ENCODE data around the gene B3GAT3. TPM values are rescaled to one million over a fixed set of nuclear protein-coding genes. Genes with fewer than 3 reads are reported as not detected.

B3GAT3 gene
- total RNA-seq, 4 donors from 2014 or later = 11.4 to 25.8 (median 22.4) TPM

GRCh38 chr11:62645946-62646824 lies 24.4 kb upstream of the B3GAT3 start, which contains the start of gene GANAB:
TSS of gene GANAB (minus strand) at chr11:62646613. CDS start at chr11:62646599, 14 bp downstream.
- TF ChIP-seq CTCF (IDR thresholded peaks at IDR 0.05) = peak in 2 of 4 experiments; percentile 11 to 12
- TF ChIP-seq POLR2AphosphoS5 (IDR thresholded peaks at IDR 0.05) = peak; percentile 89
- peak; percentile 86 to 87 for TF ChIP-seq POLR2A (IDR thresholded peaks at IDR 0.05)
- TF ChIP-seq EP300 (IDR thresholded peaks at IDR 0.05) = no peak
- ATAC-seq = peak; percentile 100
- 0% methylated on average over 1 to 5 of the region's 73 CpGs for WGBS, 2 donors (ENCODE audit: low coverage in 1 of 2)
- H3K9me3 ChIP-seq = no peaks in the 10 kb centered on the region
- peaks cover 0 to 55% of the 10 kb centered on the region in 2 donors for H3K36me3 ChIP-seq
- H3K4me3 ChIP-seq = peak within 1 kb of the TSS; percentile 76 to 96
- H3K27ac ChIP-seq = peak within 1 kb of the TSS; percentile 81 to 97 (median 94)
- H3K4me1 ChIP-seq = peaks cover 2 to 44% (median 14%) of the 10 kb centered on the region in 3 donors
- H3K27me3 ChIP-seq = no peaks in the 10 kb centered on the region

GRCh38 chr11:62645671-62645945 lies 23.8 kb upstream of the B3GAT3 start:
- H3K27ac ChIP-seq = peak overlapping the region in 3 of 4 donors; percentile 94 to 97 (median 94)
- peaks cover 0 to 55% of the 10 kb centered on the region in 2 donors for H3K36me3 ChIP-seq
- H3K27me3 ChIP-seq = no peaks in the 10 kb centered on the region
- no peak for ATAC-seq
- H3K4me3 ChIP-seq = peak overlapping the region; percentile 76 to 96
- TF ChIP-seq CTCF (IDR thresholded peaks at IDR 0.05) = no peak
- TF ChIP-seq POLR2AphosphoS5 (IDR thresholded peaks at IDR 0.05) = no peak
- TF ChIP-seq EP300 (IDR thresholded peaks at IDR 0.05) = no peak
- no peak for TF ChIP-seq POLR2A (IDR thresholded peaks at IDR 0.05)
- no peaks in the 10 kb centered on the region for H3K9me3 ChIP-seq
- 14 to 26% methylated on average over 6 to 11 of the region's 11 CpGs for WGBS, 2 donors (ENCODE audit: low coverage in 1 of 2)
- peaks cover 2 to 38% (median 14%) of the 10 kb centered on the region in 3 donors for H3K4me1 ChIP-seq

- peak overlapping the region in 1 of 4 donors; percentile 35 for H3K27ac ChIP-seq
- H3K9me3 ChIP-seq = no peaks in the 10 kb centered on the region
- peaks cover 2 to 38% (median 14%) of the 10 kb centered on the region in 3 donors for H3K4me1 ChIP-seq
- no peaks in the 10 kb centered on the region for H3K27me3 ChIP-seq
- peaks cover 0 to 54% of the 10 kb centered on the region in 2 donors for H3K36me3 ChIP-seq
- WGBS, 2 donors (ENCODE audit: low coverage in 1 of 2) = 61 to 85% methylated on average over 5 to 8 of the region's 8 CpGs
- H3K4me3 ChIP-seq = no peak overlapping the region
- TF ChIP-seq POLR2AphosphoS5 (IDR thresholded peaks at IDR 0.05) (no peak), EP300 (IDR thresholded peaks at IDR 0.05) (no peak), POLR2A (IDR thresholded peaks at IDR 0.05) (no peak), CTCF (IDR thresholded peaks at IDR 0.05) (no peak)
- no peak for ATAC-seq
Measured at GRCh38 chr11:62644220-62644619, 22.4 kb upstream of the B3GAT3 start.

GRCh38 chr11:62632492-62632891 lies 10.7 kb upstream of the B3GAT3 start:
- no peak overlapping the region for H3K4me3 ChIP-seq
- no peak overlapping the region for H3K27ac ChIP-seq
- no peak for ATAC-seq
- no peaks in the 10 kb centered on the region for H3K27me3 ChIP-seq
- TF ChIP-seq POLR2AphosphoS5 (IDR thresholded peaks at IDR 0.05) = no peak
- TF ChIP-seq CTCF (IDR thresholded peaks at IDR 0.05) = no peak
- TF ChIP-seq POLR2A (IDR thresholded peaks at IDR 0.05) = no peak
- no peak for TF ChIP-seq EP300 (IDR thresholded peaks at IDR 0.05)
- peaks cover 3 to 98% of the 10 kb centered on the region in 2 donors for H3K36me3 ChIP-seq
- 35 to 86% methylated on average over 1 to 4 of the region's 6 CpGs for WGBS, 2 donors (ENCODE audit: low coverage in 1 of 2)
- no peaks in the 10 kb centered on the region for H3K9me3 ChIP-seq
- no peaks in the 10 kb centered on the region for H3K4me1 ChIP-seq

- WGBS, 2 donors (ENCODE audit: low coverage in 1 of 2) = 53 to 89% methylated on average over 2 of the region's 3 CpGs
- TF ChIP-seq EP300 (IDR thresholded peaks at IDR 0.05) = no peak
- TF ChIP-seq CTCF (IDR thresholded peaks at IDR 0.05) = no peak
- no peak for TF ChIP-seq POLR2AphosphoS5 (IDR thresholded peaks at IDR 0.05)
- no peak for TF ChIP-seq POLR2A (IDR thresholded peaks at IDR 0.05)
- Histone ChIP-seq H3K4me1 (no peaks in the 10 kb centered on the region), H3K27ac (no peak overlapping the region), H3K27me3 (no peaks in the 10 kb centered on the region), H3K9me3 (no peaks in the 10 kb centered on the region), H3K4me3 (no peak overlapping the region), H3K36me3 (peaks cover 3 to 82% of the 10 kb centered on the region in 2 donors)
- ATAC-seq = no peak
Measured at GRCh38 chr11:62627713-62628112, 5.9 kb upstream of the B3GAT3 start.
